ENCODE results near the gene KLHL7.
"Not testable (repeated sequence)": the region's sequence is repeated elsewhere in the genome, so short reads cannot be mapped to it uniquely, and the experiment has no call there.

Gene KLHL7

GRCh38 chr7:23108995-23109394, 3.4 kb downstream of the KLHL7 start:
- no peak for DNase-seq

- DNase-seq: no peak
These were observed 3.9 kb downstream of the KLHL7 start for GRCh38 chr7:23109470-23109869.

GRCh38 chr7:23114896-23115295, 9.3 kb downstream of the KLHL7 start:
- peak; percentile 38 for DNase-seq

GRCh38 chr7:23115991-23116390, 10.4 kb downstream of the KLHL7 start:
- DNase-seq: peak; percentile 4

GRCh38 chr7:23117841-23118240, 12.3 kb downstream of the KLHL7 start:
- peak; percentile 20 for DNase-seq

- no peak for DNase-seq
These were observed 14.5 kb downstream of the KLHL7 start for GRCh38 chr7:23120106-23120505.

GRCh38 chr7:23121165-23121564, 15.6 kb downstream of the KLHL7 start:
- DNase-seq: no peak

GRCh38 chr7:23123007-23123406, 17.4 kb downstream of the KLHL7 start:
- no peak for DNase-seq

GRCh38 chr7:23123465-23123864, 17.9 kb downstream of the KLHL7 start:
- no peak for DNase-seq

GRCh38 chr7:23129036-23129435, 23.5 kb downstream of the KLHL7 start:
- DNase-seq: no peak

GRCh38 chr7:23131799-23132198, 26.2 kb downstream of the KLHL7 start:
- not testable (repeated sequence) for DNase-seq

GRCh38 chr7:23133797-23134196, 28.2 kb downstream of the KLHL7 start:
- no peak for DNase-seq

GRCh38 chr7:23135755-23136154, 30.2 kb downstream of the KLHL7 start:
- no peak for DNase-seq

- no peak for DNase-seq
These were observed 30.6 kb downstream of the KLHL7 start for GRCh38 chr7:23136216-23136615.

- DNase-seq: no peak
These were observed 52.1 kb downstream of the KLHL7 start for GRCh38 chr7:23157679-23158078.

- DNase-seq: no peak
These were observed 53.0 kb downstream of the KLHL7 start for GRCh38 chr7:23158546-23158945.

- DNase-seq: no peak
These were observed 55.9 kb downstream of the KLHL7 start for GRCh38 chr7:23161482-23161881.

GRCh38 chr7:23164846-23165245, 59.3 kb downstream of the KLHL7 start:
- no peak for DNase-seq

- DNase-seq: no peak
These were observed 59.7 kb downstream of the KLHL7 start for GRCh38 chr7:23165316-23165715.

- no peak for DNase-seq
These were observed 62.1 kb downstream of the KLHL7 start for GRCh38 chr7:23167691-23168090.

GRCh38 chr7:23168111-23168885, 62.7 kb downstream of the KLHL7 start:
- DNase-seq: no peak

GRCh38 chr7:23175938-23176337, 70.4 kb downstream of the KLHL7 start:
- peak; percentile 3 for DNase-seq

- peak; percentile 99 for DNase-seq
These were observed 76.3 kb downstream of the KLHL7 start, which contains the start of gene NUP42 for GRCh38 chr7:23181684-23182553. NUP42 (plus strand) TSS chr7:23182048; CDS start chr7:23182086, 38 bp downstream.

All from fibroblast of skin of right quadriceps (primary cell).